HFF-Myc (cell line): ENCODE data around the gene PTPRN2.

Source experiments
- DNase-seq: peaks from one replicate; pipeline ENCODE4 v3.0.0-alpha.2; 2011; ENCODE audit warnings: low read depth; ENCODE audit errors: extremely low read depth
- H3K4me3 ChIP-seq: replicated peaks from 2 replicates; pipeline ENCODE4 v1.5.1; 2011; ENCODE audit warnings: low read depth, mild to moderate bottlenecking, control low read depth, low read length
- TF ChIP-seq, protein P1 (sequence below): IDR thresholded peaks from 2 replicates; pipeline ENCODE4 v1.5.1; 2012; ENCODE audit warnings: mild to moderate bottlenecking, low read depth, low read length, control low read depth; ENCODE audit errors: missing control alignments

Gene PTPRN2

DNA sequence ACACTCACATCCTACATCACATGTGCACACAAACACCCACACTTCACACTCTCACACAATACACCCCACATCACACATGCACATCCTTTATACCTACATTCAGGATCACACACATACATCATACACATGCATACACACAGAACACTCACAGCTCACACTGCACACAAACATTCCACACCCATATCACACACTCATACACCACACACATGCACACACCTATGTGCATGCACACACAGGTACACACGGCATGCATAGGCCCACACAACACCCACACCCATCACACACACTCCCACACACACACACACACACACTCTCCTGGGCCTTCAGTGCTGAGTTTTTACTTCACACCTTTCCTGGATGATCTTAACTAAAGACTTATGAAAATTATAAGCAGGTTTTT lies 1030.4 kb downstream of the PTPRN2 start:
- TF ChIP-seq, protein P1, sequence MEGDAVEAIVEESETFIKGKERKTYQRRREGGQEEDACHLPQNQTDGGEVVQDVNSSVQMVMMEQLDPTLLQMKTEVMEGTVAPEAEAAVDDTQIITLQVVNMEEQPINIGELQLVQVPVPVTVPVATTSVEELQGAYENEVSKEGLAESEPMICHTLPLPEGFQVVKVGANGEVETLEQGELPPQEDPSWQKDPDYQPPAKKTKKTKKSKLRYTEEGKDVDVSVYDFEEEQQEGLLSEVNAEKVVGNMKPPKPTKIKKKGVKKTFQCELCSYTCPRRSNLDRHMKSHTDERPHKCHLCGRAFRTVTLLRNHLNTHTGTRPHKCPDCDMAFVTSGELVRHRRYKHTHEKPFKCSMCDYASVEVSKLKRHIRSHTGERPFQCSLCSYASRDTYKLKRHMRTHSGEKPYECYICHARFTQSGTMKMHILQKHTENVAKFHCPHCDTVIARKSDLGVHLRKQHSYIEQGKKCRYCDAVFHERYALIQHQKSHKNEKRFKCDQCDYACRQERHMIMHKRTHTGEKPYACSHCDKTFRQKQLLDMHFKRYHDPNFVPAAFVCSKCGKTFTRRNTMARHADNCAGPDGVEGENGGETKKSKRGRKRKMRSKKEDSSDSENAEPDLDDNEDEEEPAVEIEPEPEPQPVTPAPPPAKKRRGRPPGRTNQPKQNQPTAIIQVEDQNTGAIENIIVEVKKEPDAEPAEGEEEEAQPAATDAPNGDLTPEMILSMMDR, result no peak
- DNase-seq, result no peak

DNA sequence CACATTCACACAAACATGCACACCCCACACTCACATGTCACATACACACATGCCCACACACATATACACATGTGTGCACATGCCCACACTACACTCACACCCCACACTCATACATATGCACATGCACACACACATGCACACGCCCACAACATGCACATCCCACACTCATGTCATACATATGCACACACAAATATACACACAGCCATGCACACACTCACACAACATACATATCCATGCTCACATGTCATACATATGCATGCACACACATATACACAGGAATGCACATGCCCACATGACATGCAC lies 1031.0 kb downstream of the PTPRN2 start:
- no peak overlapping the region for H3K4me3 ChIP-seq
- no peak for DNase-seq
- TF ChIP-seq, protein P1, result no peak

More for the DNA sequence above, 1030.4 kb downstream of the PTPRN2 start:
- H3K4me3 ChIP-seq, result no peak overlapping the region

DNA sequence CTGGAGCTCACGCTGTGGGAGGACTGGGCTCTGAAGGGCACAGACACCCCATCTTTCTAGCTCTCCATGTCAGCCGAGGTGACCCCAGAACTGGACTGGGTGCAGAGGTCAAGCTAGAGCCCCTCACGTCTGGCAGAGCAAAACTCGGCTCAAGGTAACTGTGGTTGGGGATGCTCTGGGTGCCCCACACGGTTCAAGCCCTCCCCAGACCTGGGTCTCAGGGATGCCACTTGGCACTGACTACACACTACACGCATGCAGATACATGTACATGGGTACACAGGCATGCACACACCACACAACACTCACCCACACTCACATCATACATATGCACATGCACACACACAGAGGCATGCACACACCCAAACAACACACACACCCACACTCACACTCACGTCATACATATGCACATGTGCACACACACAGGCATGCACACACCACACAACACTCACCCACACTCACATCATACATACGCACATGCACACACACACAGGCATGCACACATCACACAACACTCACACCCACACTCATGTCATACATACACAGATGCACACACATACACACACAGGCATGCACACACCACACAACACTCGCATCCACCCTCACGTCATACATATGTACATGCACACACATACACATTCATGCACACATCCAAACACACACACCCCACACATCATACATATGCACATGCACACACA lies 1031.5 kb downstream of the PTPRN2 start:
- TF ChIP-seq, protein P1, result no peak
- no peak overlapping the region for H3K4me3 ChIP-seq
- DNase-seq, result no peak

DNA sequence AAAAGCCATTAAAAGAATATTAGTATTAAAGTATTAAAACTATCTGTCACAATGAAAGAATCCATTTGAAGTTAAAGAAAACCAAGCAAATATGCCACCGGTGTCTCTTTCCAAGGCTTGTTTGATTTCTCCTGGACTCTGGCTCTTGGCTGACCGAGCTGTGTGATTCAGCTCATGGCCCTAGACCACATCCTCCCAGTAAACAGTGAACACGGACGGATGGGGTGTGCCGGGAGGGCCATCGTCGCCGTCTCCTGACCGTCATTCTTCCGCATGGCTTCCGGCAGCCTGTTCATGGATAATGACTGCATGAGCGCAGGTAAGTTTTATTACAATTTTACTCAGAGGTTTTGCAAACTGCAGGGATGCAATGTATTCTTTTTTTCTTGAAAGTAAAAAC lies 1032.3 kb downstream of the PTPRN2 start:
- DNase-seq, result no peak
- TF ChIP-seq, protein P1, result no peak

DNA sequence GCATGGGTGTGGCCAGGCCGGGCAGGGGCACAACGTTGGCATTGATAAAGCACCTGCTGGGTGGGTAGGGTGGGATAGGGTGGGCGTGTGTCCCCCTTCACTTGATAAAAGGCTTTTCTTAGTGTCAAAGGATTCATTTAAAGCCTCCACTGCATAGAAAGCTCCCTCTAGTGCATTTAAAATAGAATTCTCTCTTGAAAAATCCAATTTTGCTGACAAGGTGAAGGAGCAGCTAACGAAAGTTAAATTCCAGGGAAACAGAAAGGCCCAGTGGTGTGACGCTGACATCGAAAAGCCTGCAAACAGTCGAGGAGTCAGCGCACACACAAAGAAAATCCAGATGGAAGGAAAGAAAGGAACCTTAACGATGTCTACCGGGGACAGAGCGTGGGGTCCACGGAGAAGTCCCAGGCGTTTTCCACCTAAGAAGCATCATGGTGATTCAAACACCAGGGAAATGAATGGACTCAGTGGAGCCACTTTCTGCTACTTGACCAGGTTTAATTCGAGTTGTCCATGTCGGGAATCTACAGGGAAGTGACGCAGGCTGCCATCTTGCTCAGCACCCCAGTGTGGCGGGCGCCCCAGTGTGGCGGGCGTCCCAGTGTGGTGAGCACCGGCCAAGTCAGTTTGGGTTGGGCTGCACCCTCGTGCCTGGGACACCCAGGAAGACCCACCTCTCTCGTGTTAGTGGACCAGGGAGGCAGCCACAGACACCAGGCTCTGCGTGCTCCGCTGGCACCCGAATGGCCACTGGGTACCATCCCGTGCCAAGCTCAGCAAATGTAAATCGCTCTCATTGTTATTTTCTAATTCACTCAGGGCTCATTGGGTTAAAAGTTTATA lies 1033.0 kb downstream of the PTPRN2 start:
- no peak for DNase-seq
- H3K4me3 ChIP-seq, result no peak overlapping the region
- TF ChIP-seq, protein P1, result no peak

More for the DNA sequence above, 1032.3 kb downstream of the PTPRN2 start:
- no peak overlapping the region for H3K4me3 ChIP-seq

DNA sequence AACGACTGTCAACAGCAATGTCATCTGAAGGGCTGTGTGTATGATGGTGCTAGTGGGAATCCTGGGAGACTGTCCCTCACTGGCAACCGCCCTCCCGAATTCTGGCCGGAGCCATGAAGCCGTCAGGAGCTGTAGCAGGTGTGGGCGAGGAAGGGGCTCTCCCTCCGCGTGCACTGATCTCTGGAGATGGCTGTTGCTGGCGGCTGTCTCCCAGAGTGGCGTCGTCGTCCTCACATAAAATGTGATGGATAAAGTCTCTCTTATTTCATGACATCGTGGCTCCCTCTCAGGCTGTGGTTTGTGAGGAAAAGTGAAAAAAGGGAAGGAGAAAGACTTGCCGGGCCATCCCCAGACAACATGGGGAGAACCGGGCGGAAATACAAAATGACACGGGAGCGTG lies 1034.4 kb downstream of the PTPRN2 start:
- TF ChIP-seq, protein P1, result no peak
- no peak for DNase-seq
- H3K4me3 ChIP-seq, result no peak overlapping the region
